Measurements from ENCODE around the gene ARMC9.

DNA sequence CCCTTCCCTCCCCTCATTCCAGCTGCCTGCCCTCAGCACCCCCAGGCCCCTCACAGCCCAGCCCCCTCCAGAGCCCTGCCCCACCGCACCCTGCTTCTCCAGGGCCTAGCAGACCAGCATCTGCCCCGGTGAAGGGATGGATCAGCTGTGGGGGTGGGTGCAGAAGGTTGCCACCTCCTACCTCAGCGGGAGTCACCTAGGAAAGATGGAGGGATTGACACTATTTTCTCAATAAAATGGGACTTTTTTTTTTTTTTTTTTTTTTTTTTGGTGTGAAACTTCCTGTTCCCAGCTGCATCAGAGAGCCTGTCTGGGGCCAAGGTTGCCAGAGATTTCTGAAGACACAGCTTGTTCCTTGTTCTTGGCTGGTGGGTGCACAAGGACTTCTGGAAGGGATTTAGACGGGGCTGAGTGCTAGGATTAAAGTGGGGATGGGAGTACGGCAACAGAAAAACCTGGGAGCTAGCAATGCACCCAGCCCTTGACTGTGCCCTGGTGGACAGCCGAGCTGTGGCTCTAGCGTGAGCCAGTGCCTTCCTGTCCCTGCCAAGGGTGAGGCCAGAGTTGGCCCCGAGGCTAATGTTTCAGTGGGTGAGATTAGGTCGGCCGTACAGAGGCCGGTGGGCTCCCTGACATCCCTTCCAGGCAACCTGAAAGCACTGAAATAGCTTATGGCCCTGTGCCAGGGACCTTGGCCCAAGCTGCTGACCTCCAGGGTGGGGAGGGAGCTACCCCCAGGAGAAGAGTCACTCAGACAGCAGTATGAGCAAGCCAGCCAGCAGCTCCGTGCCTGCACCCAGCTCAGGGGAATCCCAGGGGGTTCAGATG lies 201.6 kb downstream of the ARMC9 start:
- TF ChIP-seq, protein P1, sequence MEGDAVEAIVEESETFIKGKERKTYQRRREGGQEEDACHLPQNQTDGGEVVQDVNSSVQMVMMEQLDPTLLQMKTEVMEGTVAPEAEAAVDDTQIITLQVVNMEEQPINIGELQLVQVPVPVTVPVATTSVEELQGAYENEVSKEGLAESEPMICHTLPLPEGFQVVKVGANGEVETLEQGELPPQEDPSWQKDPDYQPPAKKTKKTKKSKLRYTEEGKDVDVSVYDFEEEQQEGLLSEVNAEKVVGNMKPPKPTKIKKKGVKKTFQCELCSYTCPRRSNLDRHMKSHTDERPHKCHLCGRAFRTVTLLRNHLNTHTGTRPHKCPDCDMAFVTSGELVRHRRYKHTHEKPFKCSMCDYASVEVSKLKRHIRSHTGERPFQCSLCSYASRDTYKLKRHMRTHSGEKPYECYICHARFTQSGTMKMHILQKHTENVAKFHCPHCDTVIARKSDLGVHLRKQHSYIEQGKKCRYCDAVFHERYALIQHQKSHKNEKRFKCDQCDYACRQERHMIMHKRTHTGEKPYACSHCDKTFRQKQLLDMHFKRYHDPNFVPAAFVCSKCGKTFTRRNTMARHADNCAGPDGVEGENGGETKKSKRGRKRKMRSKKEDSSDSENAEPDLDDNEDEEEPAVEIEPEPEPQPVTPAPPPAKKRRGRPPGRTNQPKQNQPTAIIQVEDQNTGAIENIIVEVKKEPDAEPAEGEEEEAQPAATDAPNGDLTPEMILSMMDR (conservative IDR thresholded peaks at IDR 0.05; ENCODE audit: low read depth, low read length): no peak
- no peak for TF ChIP-seq EZH2 (IDR thresholded peaks at IDR 0.05; ENCODE audit: low read length, unreplicated experiment)

Data from PC-3 (cell line).